Smooth muscle cell (in vitro differentiated cells): Measurements from ENCODE around the gene DPH3. TPM values are rescaled to one million over a fixed set of nuclear protein-coding genes. Genes with fewer than 3 reads are reported as not detected.
A peak's percentile ranks its signal among the peaks of the same experiment; 100 is the strongest.

ENCODE experiments used
- DNase-seq: peaks from one replicate; lab custom pipeline; 2025; ENCODE audit not compliant: unreplicated experiment; lab: John Stamatoyannopoulos, UW
- H2AFZ ChIP-seq: fragments of 200-600 bp; sonication (generic); 2 replicates; pipeline ENCODE4 v1.6.0; 2016; ENCODE audit warnings: antibody characterized with exemption, low read depth, mild to moderate bottlenecking
- H3F3A ChIP-seq: fragments of 200-600 bp; sonication (generic); 2 replicates; pipeline ENCODE4 v1.6.0; 2017; ENCODE audit warnings: antibody characterized with exemption, low read depth
- H3K27ac ChIP-seq: fragments of 200-600 bp; sonication (generic); 2 replicates; pipeline ENCODE4 v1.5.1; 2016; ENCODE audit warnings: low read depth, mild to moderate bottlenecking
- H3K27me3 ChIP-seq: fragments of 200-600 bp; sonication (generic); 2 replicates; pipeline ENCODE4 v1.6.1; 2016; ENCODE audit warnings: low read depth, mild to moderate bottlenecking
- H3K36me3 ChIP-seq: fragments of 200-600 bp; sonication (generic); 2 replicates; pipeline ENCODE4 v1.5.1; 2016; ENCODE audit warnings: low read depth
- H3K4me1 ChIP-seq: fragments of 200-600 bp; sonication (generic); 2 replicates; pipeline ENCODE4 v1.5.1; 2016; ENCODE audit warnings: low read depth
- H3K4me2 ChIP-seq: fragments of 200-600 bp; sonication (generic); 2 replicates; pipeline ENCODE4 v1.6.0; 2016; ENCODE audit warnings: mild to moderate bottlenecking
- H3K4me3 ChIP-seq: fragments of 200-600 bp; sonication (generic); 2 replicates; pipeline ENCODE4 v1.5.1; 2016; ENCODE audit warnings: mild to moderate bottlenecking
- H3K79me2 ChIP-seq: fragments of 200-600 bp; sonication (generic); 2 replicates; pipeline ENCODE4 v1.6.0; 2016; ENCODE audit warnings: low read depth, mild to moderate bottlenecking
- H3K9ac ChIP-seq: fragments of 200-600 bp; sonication (generic); 2 replicates; pipeline ENCODE4 v1.6.0; 2016; ENCODE audit warnings: low read depth
- H3K9me3 ChIP-seq: fragments of 200-600 bp; sonication (generic); replicated peaks from 2 replicates; pipeline ENCODE4 v1.5.1; 2016; ENCODE audit warnings: low read depth
- H4K20me1 ChIP-seq: fragments of 200-600 bp; sonication (generic); 2 replicates; pipeline ENCODE4 v1.6.0; 2016; ENCODE audit warnings: low read depth
- CTCF ChIP-seq: fragments of 200-600 bp; sonication (generic); IDR thresholded peaks from 2 replicates; pipeline ENCODE4 v1.5.1; 2017; ENCODE audit warnings: borderline replicate concordance, mild to moderate bottlenecking, antibody characterized with exemption; ENCODE audit not compliant: insufficient read depth, poor library complexity, severe bottlenecking
- WGBS: methylation state at CpG from one replicate; pipeline ENCODE4 v1.1.7; 2016; ENCODE audit warnings: low lambda C conversion rate; 5-methylcytosine and 5-hydroxymethylcytosine counted together
- polyA plus RNA-seq: library from polyadenylated mRNA; unstranded; fragments of >200 nt; fragmentation: Nextera tagmentation; extraction: Ambion mirVana; gene quantifications from 2 replicates; pipeline ENCODE4 v1.2.1, GENCODE V29; 2016
- total RNA-seq: library from RNA; depleted of rRNA; stranded (reverse); fragments of >200 nt; gene quantifications from 2 replicates; pipeline ENCODE4 v1.2.3, GENCODE V29; 2014

Gene DPH3
- total and polyA plus RNA-seq, 2 experiments from 2014 or later = 44.7 to 69.5 TPM

GRCh38 chr3:16290827-16291196 is 26.1 kb upstream of the DPH3 start:
- Histone ChIP-seq H3K27ac (peak overlapping the region; percentile 38), H3F3A (no peaks in the 10 kb centered on the region), H2AFZ (no peak overlapping the region), H3K9me3 (no peaks in the 10 kb centered on the region), H4K20me1 (no peaks in the 10 kb centered on the region), H3K27me3 (no peaks in the 10 kb centered on the region), H3K36me3 (peaks cover 2% of the 10 kb centered on the region), H3K9ac (no peak overlapping the region), H3K4me3 (no peak overlapping the region), H3K79me2 (no peaks in the 10 kb centered on the region), H3K4me2 (no peak overlapping the region), H3K4me1 (no peaks in the 10 kb centered on the region)
- no peak for TF ChIP-seq CTCF
- 51% methylated on average over 2 of the region's 2 CpGs for WGBS
- DNase-seq = no peak

GRCh38 chr3:16290007-16290826 is 25.5 kb upstream of the DPH3 start:
- no peaks in the 10 kb centered on the region for H3K4me1 ChIP-seq
- DNase-seq = no peak
- 71% methylated on average over 3 of the region's 3 CpGs for WGBS

GRCh38 chr3:16289144-16289889 is 24.6 kb upstream of the DPH3 start:
- Histone ChIP-seq H3K9me3 (no peaks in the 10 kb centered on the region), H3K9ac (no peak overlapping the region), H3K27ac (no peak overlapping the region), H3F3A (no peaks in the 10 kb centered on the region), H3K4me2 (no peak overlapping the region), H3K4me3 (no peak overlapping the region), H3K36me3 (no peaks in the 10 kb centered on the region), H2AFZ (no peak overlapping the region), H3K27me3 (no peaks in the 10 kb centered on the region), H4K20me1 (no peaks in the 10 kb centered on the region), H3K4me1 (no peaks in the 10 kb centered on the region), H3K79me2 (no peaks in the 10 kb centered on the region)
- 90% methylated on average over 2 of the region's 2 CpGs for WGBS
- no peak for TF ChIP-seq CTCF
- DNase-seq = no peak

More at GRCh38 chr3:16290007-16290826, 25.5 kb upstream of the DPH3 start:
- Histone ChIP-seq H3K4me2 (no peak overlapping the region), H3F3A (no peaks in the 10 kb centered on the region), H3K9ac (no peak overlapping the region), H3K79me2 (no peaks in the 10 kb centered on the region), H4K20me1 (no peaks in the 10 kb centered on the region), H2AFZ (no peak overlapping the region), H3K36me3 (no peaks in the 10 kb centered on the region), H3K9me3 (no peaks in the 10 kb centered on the region), H3K27me3 (no peaks in the 10 kb centered on the region), H3K27ac (no peak overlapping the region), H3K4me3 (no peak overlapping the region)
- peak; percentile 92 for TF ChIP-seq CTCF
